Prostate gland (tissue), 2 donors: ENCODE results near the gene MCU. TPM values are rescaled to one million over a fixed set of nuclear protein-coding genes. Genes with fewer than 3 reads are reported as not detected.

Experiments
- DNase-seq: peaks from one replicate; pipeline ENCODE4 v3.0.0-alpha.2; 2019; ENCODE audit warnings: low spot score
- H3K27ac ChIP-seq, 2 donors: fragments of 200-600 bp; sonication (generic); 2 replicates each; pipeline ENCODE4 v1.5.1; 2017 to 2019
- H3K27me3 ChIP-seq: fragments of 200-600 bp; sonication (generic); replicated peaks from 2 replicates; pipeline ENCODE4 v1.5.1; 2019; ENCODE audit not compliant: insufficient read depth
- H3K36me3 ChIP-seq, 2 donors: fragments of 200-600 bp; sonication (generic); 1 replicate in 1 of 2; 2 replicates in 1 of 2; pipeline versions ENCODE4 v1.5.1 to v1.8.1; 2017 to 2019
- H3K4me1 ChIP-seq: fragments of 200-600 bp; sonication (generic); replicated peaks from 2 replicates; pipeline ENCODE4 v1.5.1; 2019
- H3K4me3 ChIP-seq, 2 donors: fragments of 200-600 bp; sonication (generic); 2 replicates each; pipeline ENCODE4 v1.5.1; 2017 to 2019
- H3K9me3 ChIP-seq: fragments of 200-600 bp; sonication (generic); 2 replicates; pipeline ENCODE4 v1.5.1; 2017
- POLR2A ChIP-seq: fragments of 450-650 bp; IDR thresholded peaks from one replicate; pipeline ENCODE4 v1.6.1; 2016; ENCODE audit warnings: antibody characterized with exemption, mild to moderate bottlenecking
- POLR2AphosphoS5 ChIP-seq: sonication (generic); formaldehyde crosslinking; IDR thresholded peaks from one replicate; pipeline ENCODE4 v1.6.1; 2017; ENCODE audit warnings: antibody characterized with exemption
- WGBS: methylation state at CpG from one replicate; pipeline ENCODE4 v1.1.5; 2018; 5-methylcytosine and 5-hydroxymethylcytosine counted together
- intact Hi-C: fragments of 100-400 bp; cut with DNase I; formaldehyde crosslinking; loops from one replicate; pipeline ENCODE4 v1.14.2; 2022
- total RNA-seq, 2 donors: library from RNA; depleted of rRNA; stranded (reverse); fragments of >200 nt; gene quantifications; one replicate each; pipeline ENCODE4 v1.1.0, GENCODE V29; 2016
- TF ChIP-seq, protein P1 (sequence below), 4 experiments: fragments of 200-600 bp in 2 of 4; fragments of 450-650 bp in 2 of 4; sonication (generic) in 2 of 4; IDR thresholded peaks; 1 replicate in 3 of 4; 2 replicates in 1 of 4; pipeline ENCODE4 v1.5.1; 2016 to 2019; ENCODE audit warnings: antibody characterized with exemption in 4 of 4, mild to moderate bottlenecking in 2 of 4, moderate library complexity in 2 of 4

MCU gene
- total RNA-seq, 2 donors from 2014 or later = 11.0 to 24.2 TPM

DNA sequence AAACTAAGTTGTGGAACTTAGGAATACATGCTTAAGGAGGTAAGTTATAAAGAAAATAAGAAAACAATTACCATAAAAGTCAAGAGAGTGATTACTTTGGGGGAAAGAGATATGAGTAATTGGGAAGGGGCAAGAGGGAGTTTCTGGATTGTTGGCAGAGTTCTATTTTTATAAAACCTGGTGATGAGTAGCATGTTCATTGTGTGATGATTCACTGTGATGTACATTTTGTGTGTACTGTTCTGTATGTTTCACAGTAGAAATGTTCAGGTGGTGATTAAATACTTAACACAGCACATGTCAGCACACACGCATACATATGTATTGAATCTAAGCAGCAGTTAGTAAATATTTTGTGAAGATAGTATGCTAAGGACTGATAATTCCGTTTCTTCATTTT is 191.9 kb downstream of the MCU start:
- TF ChIP-seq POLR2AphosphoS5 (no peak), POLR2A (no peak)
- TF ChIP-seq, protein P1, sequence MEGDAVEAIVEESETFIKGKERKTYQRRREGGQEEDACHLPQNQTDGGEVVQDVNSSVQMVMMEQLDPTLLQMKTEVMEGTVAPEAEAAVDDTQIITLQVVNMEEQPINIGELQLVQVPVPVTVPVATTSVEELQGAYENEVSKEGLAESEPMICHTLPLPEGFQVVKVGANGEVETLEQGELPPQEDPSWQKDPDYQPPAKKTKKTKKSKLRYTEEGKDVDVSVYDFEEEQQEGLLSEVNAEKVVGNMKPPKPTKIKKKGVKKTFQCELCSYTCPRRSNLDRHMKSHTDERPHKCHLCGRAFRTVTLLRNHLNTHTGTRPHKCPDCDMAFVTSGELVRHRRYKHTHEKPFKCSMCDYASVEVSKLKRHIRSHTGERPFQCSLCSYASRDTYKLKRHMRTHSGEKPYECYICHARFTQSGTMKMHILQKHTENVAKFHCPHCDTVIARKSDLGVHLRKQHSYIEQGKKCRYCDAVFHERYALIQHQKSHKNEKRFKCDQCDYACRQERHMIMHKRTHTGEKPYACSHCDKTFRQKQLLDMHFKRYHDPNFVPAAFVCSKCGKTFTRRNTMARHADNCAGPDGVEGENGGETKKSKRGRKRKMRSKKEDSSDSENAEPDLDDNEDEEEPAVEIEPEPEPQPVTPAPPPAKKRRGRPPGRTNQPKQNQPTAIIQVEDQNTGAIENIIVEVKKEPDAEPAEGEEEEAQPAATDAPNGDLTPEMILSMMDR (IDR thresholded peaks at IDR 0.05) = no peak
- DNase-seq = no peak
- Histone ChIP-seq H3K27ac (no peak overlapping the region), H3K9me3 (no peaks in the 10 kb centered on the region), H3K4me3 (no peak overlapping the region), H3K36me3 (no peaks in the 10 kb centered on the region), H3K27me3 (no peaks in the 10 kb centered on the region), H3K4me1 (no peaks in the 10 kb centered on the region)
- 96% methylated on average over 2 of the region's 2 CpGs for WGBS
- intact Hi-C loops = no loop called here

DNA sequence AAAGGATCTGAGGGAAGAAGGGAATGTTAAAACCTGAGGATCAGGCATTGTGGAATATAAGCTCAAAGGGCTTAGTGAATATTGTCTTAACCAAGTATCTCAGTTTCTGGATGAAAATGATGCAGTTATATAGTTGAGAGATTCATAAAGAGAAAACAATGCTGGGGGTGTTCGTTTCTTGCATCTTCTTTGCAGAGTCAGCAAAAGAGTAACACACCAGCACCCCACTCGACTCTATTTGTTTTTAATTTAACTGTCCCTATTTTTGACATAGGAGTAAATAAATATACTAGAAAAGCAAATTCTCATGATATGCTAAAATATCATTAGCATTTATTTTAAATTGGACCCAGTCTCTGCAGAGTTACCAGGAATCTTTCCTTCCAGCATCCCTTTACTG is 194.0 kb downstream of the MCU start:
- DNase-seq = no peak
- no peaks in the 10 kb centered on the region for H3K36me3 ChIP-seq
- TF ChIP-seq POLR2A = no peak
- no peak overlapping the region for H3K4me3 ChIP-seq
- no peak overlapping the region for H3K27ac ChIP-seq
- no peaks in the 10 kb centered on the region for H3K27me3 ChIP-seq
- 87% methylated on average over 2 of the region's 2 CpGs for WGBS
- H3K4me1 ChIP-seq = no peaks in the 10 kb centered on the region
- H3K9me3 ChIP-seq = no peaks in the 10 kb centered on the region
- intact Hi-C loops = no loop called here

DNA sequence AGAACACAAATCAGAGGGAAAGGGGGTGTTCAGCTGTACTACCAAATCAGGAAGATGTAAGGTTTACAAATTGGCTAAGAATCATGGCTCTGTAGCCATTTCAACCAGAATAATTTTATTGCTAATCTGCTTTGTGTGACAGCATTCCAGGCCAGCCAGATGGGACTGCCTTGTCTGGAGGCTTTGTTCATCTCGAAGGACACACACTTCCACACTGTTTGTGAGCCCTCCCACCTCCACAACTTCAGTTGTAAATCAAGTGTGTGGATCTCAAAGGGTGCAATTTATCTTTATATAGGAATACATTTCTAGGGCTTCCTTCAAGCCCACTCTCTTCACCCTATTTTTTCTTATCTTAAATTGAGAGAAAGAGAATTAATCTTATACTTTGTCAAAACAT is 194.7 kb downstream of the MCU start:
- H3K9me3 ChIP-seq = no peaks in the 10 kb centered on the region
- no peak for TF ChIP-seq POLR2A
- TF ChIP-seq, protein P1 (IDR thresholded peaks at IDR 0.05) = no peak
- TF ChIP-seq POLR2AphosphoS5 = no peak
- no peaks in the 10 kb centered on the region for H3K36me3 ChIP-seq
- H3K4me3 ChIP-seq = no peak overlapping the region
- DNase-seq = no peak
- H3K27me3 ChIP-seq = no peaks in the 10 kb centered on the region
- H3K4me1 ChIP-seq = no peaks in the 10 kb centered on the region
- H3K27ac ChIP-seq = no peak overlapping the region
- WGBS = 24% methylated on average over 1 of the region's 1 CpG
- intact Hi-C loops = no loop called here

DNA sequence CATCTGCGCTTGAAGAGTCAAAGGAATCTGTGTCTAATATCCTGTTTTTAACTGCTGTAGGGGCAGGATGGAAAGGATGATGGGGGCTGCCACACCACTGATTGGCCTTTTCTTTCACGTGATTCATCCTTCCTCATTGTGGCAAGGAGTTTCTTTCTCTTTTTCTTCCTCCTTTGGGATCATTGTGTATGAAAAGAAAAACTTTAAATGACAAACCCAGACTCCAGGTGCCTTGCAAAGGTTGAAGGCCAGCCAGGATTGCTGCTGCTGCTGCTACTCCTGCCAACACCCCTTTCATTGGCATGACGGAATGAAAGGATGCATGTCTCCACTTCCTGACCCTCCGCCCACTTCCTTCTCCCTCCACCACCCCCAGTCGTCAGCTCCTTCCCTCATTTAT is 195.1 kb downstream of the MCU start:
- no peaks in the 10 kb centered on the region for H3K4me1 ChIP-seq
- H3K9me3 ChIP-seq = no peaks in the 10 kb centered on the region
- H3K4me3 ChIP-seq = no peak overlapping the region
- WGBS = 35% methylated on average over 5 of the region's 5 CpGs
- TF ChIP-seq POLR2A (no peak), POLR2AphosphoS5 (no peak)
- TF ChIP-seq, protein P1 (IDR thresholded peaks at IDR 0.05) = no peak
- H3K27ac ChIP-seq = peak overlapping the region in 1 of 2 donors; percentile 27
- no peaks in the 10 kb centered on the region for H3K27me3 ChIP-seq
- DNase-seq = no peak
- intact Hi-C loops = no loop called here
- H3K36me3 ChIP-seq = no peaks in the 10 kb centered on the region

DNA sequence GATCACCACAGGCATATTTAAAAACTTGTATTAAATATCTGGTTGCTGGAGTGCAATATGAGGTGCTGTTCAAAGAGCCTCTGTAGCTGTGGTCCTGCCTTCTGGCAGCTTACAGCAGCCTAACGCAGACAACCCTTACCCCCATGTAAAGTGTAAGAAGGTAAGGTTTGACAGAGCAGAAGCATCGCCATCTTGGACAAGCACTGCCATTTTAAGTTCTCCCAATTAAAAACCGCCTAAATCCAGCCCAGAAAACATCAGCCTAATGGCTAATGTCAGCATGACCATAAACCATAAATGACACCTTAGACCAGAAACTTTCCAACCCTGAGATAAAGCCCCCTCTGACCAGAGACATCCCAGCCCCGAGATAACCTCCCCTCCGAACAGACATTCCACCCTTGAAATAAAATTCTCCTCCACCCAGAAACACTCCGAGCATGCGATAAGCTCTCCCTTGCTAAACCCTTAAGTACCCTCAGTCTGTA is 196.3 kb downstream of the MCU start:
- WGBS = 91% methylated on average over 7 of the region's 7 CpGs
- intact Hi-C loops = no loop called here

More for the DNA sequence above, 196.3 kb downstream of the MCU start:
- H3K27ac ChIP-seq = no peak overlapping the region
- no peaks in the 10 kb centered on the region for H3K27me3 ChIP-seq
- no peak for DNase-seq
- no peaks in the 10 kb centered on the region for H3K4me1 ChIP-seq
- H3K36me3 ChIP-seq = no peaks in the 10 kb centered on the region
- no peaks in the 10 kb centered on the region for H3K9me3 ChIP-seq
- H3K4me3 ChIP-seq = no peak overlapping the region
- TF ChIP-seq POLR2AphosphoS5 (no peak), POLR2A (no peak)
- TF ChIP-seq, protein P1 (IDR thresholded peaks at IDR 0.05) = no peak
